Gastrocnemius medialis (tissue), 4 donors: ENCODE data around the gene GCN1.

Source experiments
- CTCF ChIP-seq, 5 experiments: fragments of 450-650 bp in 3 of 5; fragments of 200-600 bp in 2 of 5; sonication (generic) in 2 of 5; IDR thresholded peaks in 4 of 5; conservative IDR thresholded peaks in 1 of 5; 1 replicate in 4 of 5; 2 replicates in 1 of 5; pipeline ENCODE4 v1.5.1; 2016 to 2019; ENCODE audit warnings: antibody characterized with exemption in 5 of 5, mild to moderate bottlenecking in 3 of 5, moderate library complexity in 3 of 5
- POLR2A ChIP-seq, 2 donors: fragments of 450-650 bp; IDR thresholded peaks; one replicate each; pipeline ENCODE4 v1.6.1; 2017; ENCODE audit warnings: antibody characterized with exemption in 2 of 2, mild to moderate bottlenecking in 2 of 2, moderate library complexity in 2 of 2

GRCh38 chr12:120085920-120086645, 108.4 kb downstream of the GCN1 start:
- TF ChIP-seq CTCF (IDR thresholded peaks at IDR 0.05 in 4 of 5, conservative IDR thresholded peaks at IDR 0.05 in 1 of 5), result no peak
- no peak for TF ChIP-seq POLR2A (IDR thresholded peaks at IDR 0.05)
